ENCODE results near the gene LDB2.

GRCh38 chr4:16607241-16608066 is 291.0 kb downstream of the LDB2 start:
- TF ChIP-seq CTCF (IDR thresholded peaks at IDR 0.05) (no peak), NR3C1 (IDR thresholded peaks at IDR 0.05) (no peak), REST (IDR thresholded peaks at IDR 0.05) (no peak), RAD21 (conservative IDR thresholded peaks at IDR 0.05 in 1 of 2, IDR thresholded peaks at IDR 0.05 in 1 of 2) (no peak), SREBF2 (IDR thresholded peaks at IDR 0.05) (no peak), POLR2A (IDR thresholded peaks at IDR 0.05; ENCODE audit: low read length) (no peak), RFX5 (IDR thresholded peaks at IDR 0.05) (no peak), MYC (IDR thresholded peaks at IDR 0.05; ENCODE audit: borderline replicate concordance, low read length) (no peak), EP300 (IDR thresholded peaks at IDR 0.05) (no peak)

Data from A549 (cell line).